Rectal smooth muscle tissue (tissue), 1 donor: Measurements from ENCODE around the gene ALDH1B1.

Experiments
- H3K27ac ChIP-seq: one replicate; pipeline ENCODE4 v1.7.0; 2013; ENCODE audit warnings: low read depth, low read length, inconsistent platforms
- H3K27me3 ChIP-seq: one replicate; pipeline ENCODE4 v1.7.0; 2013; ENCODE audit warnings: low read length; ENCODE audit not compliant: control insufficient read depth, insufficient read depth
- H3K36me3 ChIP-seq: one replicate; pipeline ENCODE4 v1.7.0; 2013; ENCODE audit warnings: low read length; ENCODE audit not compliant: control insufficient read depth, insufficient read depth
- H3K4me1 ChIP-seq: one replicate; pipeline ENCODE4 v1.7.0; 2013; ENCODE audit warnings: low read length; ENCODE audit not compliant: control insufficient read depth, insufficient read depth
- H3K4me3 ChIP-seq: one replicate; pipeline ENCODE4 v1.7.0; 2013; ENCODE audit warnings: low read length
- H3K9ac ChIP-seq: one replicate; pipeline ENCODE4 v1.7.0; 2013; ENCODE audit warnings: low read length

ALDH1B1 gene

DNA sequence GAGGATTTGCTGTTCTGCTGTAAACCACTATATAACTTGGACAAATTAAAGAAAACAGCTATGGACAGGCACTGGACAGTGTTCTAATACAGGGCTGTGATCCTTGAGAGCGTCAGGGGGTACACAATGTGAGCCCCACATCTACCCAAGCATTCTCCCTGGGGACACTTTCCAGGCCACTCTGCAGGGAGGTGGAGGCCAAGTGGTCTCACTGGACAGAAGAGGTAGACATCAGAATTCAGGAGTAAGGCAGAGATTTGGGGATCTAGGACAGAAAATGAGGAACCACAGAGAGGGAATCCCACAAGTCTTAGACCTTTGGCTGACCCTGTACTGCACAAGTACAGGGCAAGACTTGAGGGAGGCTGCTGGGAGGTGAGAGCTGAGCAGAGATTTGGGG is 35.6 kb downstream of the ALDH1B1 start:
- no peaks in the 10 kb centered on the region for H3K36me3 ChIP-seq
- no peak overlapping the region for H3K4me3 ChIP-seq
- H3K27me3 ChIP-seq, result peaks cover 11% of the 10 kb centered on the region
- H3K9ac ChIP-seq, result no peak overlapping the region
- H3K4me1 ChIP-seq, result no peaks in the 10 kb centered on the region
- no peak overlapping the region for H3K27ac ChIP-seq

DNA sequence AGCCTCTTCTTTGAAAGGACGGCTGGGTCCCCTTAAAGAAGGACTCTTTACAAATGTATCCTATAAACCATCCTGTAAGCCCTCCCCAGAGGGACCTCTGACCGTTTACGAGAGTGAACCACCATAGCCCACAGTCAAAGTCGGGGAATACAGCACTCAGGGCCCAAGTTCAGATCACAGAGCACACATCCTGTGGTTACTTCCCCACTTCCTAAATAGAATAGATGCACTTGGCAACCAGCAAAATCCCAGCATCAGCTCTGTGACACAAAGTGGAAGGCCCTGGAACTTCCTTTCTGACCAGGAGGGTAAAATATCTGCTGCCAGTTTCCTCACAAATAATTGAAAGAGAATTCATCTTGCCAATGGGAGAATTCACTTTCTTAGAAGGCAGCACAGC is 38.6 kb downstream of the ALDH1B1 start:
- no peaks in the 10 kb centered on the region for H3K36me3 ChIP-seq
- H3K4me3 ChIP-seq, result no peak overlapping the region
- H3K9ac ChIP-seq, result no peak overlapping the region
- H3K27me3 ChIP-seq, result no peaks in the 10 kb centered on the region
- no peak overlapping the region for H3K27ac ChIP-seq
- no peaks in the 10 kb centered on the region for H3K4me1 ChIP-seq

DNA sequence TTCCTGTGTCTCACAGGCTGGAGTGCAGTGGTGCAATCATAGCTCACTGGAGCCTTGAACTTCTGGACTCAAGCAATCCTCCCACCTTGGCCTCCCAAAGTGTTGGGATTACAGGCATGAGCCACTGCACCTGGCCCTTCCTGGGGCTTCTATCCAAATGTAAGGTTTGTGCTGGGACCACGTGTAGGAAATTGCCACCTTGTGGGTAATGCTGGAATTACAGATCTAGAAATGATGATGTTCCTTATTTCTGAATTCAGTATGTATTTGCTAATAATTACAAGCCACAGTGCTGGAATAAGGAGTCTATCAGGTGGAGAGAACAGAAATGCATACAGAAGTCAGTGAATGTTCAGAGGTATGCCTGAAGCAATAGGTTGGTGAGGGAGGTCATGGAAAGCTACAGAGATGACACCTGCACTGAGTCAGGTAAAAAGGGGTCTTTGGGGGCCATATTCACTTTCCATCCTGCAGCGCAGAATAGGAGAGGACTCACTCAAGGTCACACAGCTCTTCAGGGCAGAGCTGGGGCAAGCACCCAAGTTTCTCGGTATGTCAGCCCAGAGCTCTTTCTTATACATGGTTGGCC is 40.5 kb downstream of the ALDH1B1 start:
- Histone ChIP-seq H3K4me1 (no peaks in the 10 kb centered on the region), H3K9ac (no peak overlapping the region), H3K27me3 (no peaks in the 10 kb centered on the region), H3K36me3 (no peaks in the 10 kb centered on the region), H3K27ac (no peak overlapping the region), H3K4me3 (no peak overlapping the region)

DNA sequence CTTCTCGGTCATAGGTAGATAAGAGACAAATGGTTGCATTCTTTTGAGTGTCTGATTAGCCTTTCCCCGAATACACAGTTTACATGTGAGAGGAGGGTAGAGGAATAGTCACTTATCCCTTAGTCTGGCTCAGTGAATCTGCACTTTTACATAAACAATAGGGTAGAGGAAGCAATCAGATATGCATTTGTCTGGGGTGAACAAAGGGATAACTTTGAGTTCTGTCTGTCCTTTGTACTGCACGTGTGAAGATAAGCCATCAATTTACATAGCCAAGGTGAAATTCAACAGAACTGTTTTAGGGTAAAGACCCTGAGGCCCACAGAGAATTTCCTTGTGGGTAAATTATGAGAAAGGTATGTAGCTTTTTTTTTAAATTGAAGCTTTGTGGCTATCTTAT is 41.9 kb downstream of the ALDH1B1 start:
- no peak overlapping the region for H3K27ac ChIP-seq
- no peaks in the 10 kb centered on the region for H3K4me1 ChIP-seq
- H3K36me3 ChIP-seq, result no peaks in the 10 kb centered on the region
- H3K9ac ChIP-seq, result no peak overlapping the region
- H3K4me3 ChIP-seq, result no peak overlapping the region
- no peaks in the 10 kb centered on the region for H3K27me3 ChIP-seq

DNA sequence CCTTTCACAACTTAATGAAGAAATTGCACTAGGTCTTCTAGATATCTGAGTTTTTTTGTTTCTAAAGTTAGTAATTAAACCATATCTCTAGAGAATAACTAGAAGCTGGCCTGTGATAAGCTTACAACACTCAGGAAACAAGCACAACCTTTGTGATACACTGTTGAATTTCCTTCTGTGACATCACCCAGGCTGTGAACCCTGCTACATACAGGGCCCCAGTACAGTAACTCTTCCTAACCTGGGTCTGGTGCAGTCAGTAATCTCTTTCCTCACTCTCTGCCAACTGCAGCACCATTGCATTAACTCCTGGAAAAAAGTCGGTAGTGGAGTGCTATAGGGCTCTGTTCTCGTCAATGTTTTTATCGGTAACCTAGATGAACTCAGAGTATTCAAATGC is 42.4 kb downstream of the ALDH1B1 start:
- Histone ChIP-seq H3K4me3 (no peak overlapping the region), H3K27ac (no peak overlapping the region), H3K4me1 (no peaks in the 10 kb centered on the region), H3K27me3 (no peaks in the 10 kb centered on the region), H3K36me3 (no peaks in the 10 kb centered on the region), H3K9ac (no peak overlapping the region)

DNA sequence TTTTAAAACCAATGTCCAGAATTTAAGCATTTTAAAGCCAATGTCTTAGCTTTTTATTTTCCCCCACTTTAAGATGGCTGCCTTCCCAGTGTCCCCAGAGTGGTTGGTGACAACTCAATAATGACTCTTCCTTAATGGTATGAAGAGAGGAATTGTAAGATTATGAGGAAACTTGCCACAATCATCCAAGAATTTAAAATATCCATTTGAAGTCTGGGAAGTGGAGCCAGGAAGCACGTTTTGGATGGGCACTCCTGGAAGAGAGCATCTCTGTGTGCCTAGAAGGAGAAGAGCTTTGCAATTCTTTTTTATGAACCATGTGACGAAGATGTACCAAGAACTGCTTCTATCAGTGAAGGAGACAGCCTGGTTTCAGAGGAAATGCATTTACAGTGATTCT is 43.0 kb downstream of the ALDH1B1 start:
- Histone ChIP-seq H3K4me1 (no peaks in the 10 kb centered on the region), H3K27me3 (no peaks in the 10 kb centered on the region), H3K27ac (no peak overlapping the region), H3K9ac (no peak overlapping the region), H3K4me3 (no peak overlapping the region), H3K36me3 (no peaks in the 10 kb centered on the region)

DNA sequence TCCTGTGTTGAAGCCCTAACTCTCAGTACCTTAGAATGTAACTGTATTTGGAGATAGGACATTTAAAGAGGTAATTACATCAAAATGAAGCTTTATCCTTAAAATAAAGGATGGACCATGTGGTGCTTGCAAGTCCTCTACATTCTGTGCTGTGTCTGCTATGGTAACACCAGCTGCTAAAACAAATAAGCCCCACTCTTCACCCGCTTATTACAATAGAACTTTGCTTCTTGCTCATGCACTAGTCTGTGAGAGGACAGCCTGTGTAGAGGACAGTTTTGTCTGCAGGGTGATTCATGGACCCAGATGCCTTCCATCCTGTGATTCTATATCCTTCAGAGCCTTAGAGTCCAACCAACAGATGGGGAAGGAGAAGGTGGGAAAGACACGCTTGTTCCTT is 44.2 kb downstream of the ALDH1B1 start:
- no peaks in the 10 kb centered on the region for H3K4me1 ChIP-seq
- H3K27ac ChIP-seq, result no peak overlapping the region
- H3K9ac ChIP-seq, result no peak overlapping the region
- no peaks in the 10 kb centered on the region for H3K27me3 ChIP-seq
- no peak overlapping the region for H3K4me3 ChIP-seq
- no peaks in the 10 kb centered on the region for H3K36me3 ChIP-seq

DNA sequence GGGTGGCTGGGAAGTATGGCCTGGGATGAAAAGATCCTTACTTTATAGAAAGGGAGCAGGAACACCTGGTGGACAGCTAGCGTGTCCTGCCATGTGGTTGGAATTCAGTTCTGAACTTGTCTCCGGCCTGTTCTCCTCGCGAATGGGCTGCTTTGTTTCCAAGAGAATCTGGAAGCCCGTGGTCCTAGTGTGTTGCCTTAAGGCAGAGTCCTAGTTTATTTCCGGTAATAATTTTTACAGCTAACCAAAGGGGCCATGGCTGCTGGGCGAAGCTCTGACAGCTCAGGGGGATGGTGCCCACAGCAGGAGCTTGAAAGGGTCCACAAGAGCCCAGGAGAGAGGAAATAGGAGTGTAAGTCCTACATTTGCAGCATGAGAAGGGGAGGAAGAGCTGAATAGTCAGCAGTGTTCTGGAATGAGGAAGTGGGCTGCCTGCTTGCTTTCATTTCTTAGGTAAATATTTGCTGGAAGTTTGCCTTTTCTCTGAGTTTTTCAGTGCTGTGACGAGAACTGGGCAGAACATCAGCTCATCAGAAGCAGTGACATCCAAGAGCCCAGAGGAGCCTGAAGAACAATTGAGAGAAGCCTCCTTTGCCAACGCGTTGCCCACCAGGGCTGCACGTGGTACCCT is 44.8 kb downstream of the ALDH1B1 start:
- no peaks in the 10 kb centered on the region for H3K27me3 ChIP-seq
- no peak overlapping the region for H3K4me3 ChIP-seq
- no peaks in the 10 kb centered on the region for H3K36me3 ChIP-seq
- no peaks in the 10 kb centered on the region for H3K4me1 ChIP-seq
- H3K9ac ChIP-seq, result no peak overlapping the region
- H3K27ac ChIP-seq, result no peak overlapping the region

DNA sequence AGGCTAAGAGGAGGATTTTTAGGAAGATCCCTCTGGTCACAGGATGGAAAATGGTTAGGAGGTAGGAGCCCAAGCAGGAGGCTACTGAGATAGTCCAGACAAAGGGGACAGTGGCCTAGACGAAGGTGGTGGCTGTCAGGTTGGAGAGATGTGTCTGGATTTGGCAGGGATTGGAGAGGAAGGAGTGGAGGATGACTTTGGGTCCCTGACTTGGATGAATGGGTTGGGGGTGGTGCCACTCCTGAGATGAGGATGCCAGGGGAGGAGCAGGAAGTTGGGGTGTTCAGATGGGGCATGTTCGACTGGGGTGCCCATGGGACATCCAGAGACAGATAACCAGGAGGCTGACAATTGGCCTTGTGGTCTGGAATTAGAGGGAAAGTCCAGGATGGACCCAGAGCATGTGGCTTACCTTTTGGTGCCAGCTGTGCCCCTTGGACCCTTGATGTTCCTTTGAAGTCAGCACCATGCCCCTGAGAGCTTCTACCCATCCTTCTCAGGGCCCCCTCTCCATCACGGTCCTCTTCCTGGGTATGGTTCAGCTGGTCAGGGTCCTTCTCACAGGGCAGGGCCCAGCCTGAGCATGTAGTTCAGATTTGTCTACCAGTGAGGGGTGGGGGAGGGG is 46.9 kb downstream of the ALDH1B1 start:
- no peak overlapping the region for H3K4me3 ChIP-seq
- H3K36me3 ChIP-seq, result no peaks in the 10 kb centered on the region
- H3K27me3 ChIP-seq, result no peaks in the 10 kb centered on the region
- no peak overlapping the region for H3K27ac ChIP-seq
- no peak overlapping the region for H3K9ac ChIP-seq
- no peaks in the 10 kb centered on the region for H3K4me1 ChIP-seq

DNA sequence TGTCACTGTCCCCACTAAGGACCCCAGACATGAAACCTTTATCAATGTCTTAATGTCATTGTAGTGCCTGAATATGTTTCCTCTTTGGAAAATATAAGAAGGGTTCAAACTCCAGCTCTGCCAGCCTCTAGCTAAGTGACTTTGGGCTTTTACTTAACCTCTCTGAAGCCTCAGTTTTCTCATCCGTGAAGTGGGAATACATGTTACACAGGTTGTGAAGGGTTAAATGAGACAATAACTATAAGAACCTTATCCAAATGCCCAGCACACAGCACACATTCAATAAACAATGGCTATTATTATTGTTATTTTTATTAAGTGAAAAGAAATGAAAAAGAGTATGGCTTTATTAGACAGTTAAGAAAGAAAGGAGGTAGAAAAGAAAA is 47.4 kb downstream of the ALDH1B1 start:
- H3K27me3 ChIP-seq, result no peaks in the 10 kb centered on the region
- H3K4me3 ChIP-seq, result no peak overlapping the region
- H3K36me3 ChIP-seq, result no peaks in the 10 kb centered on the region
- no peak overlapping the region for H3K27ac ChIP-seq
- H3K9ac ChIP-seq, result no peak overlapping the region
- H3K4me1 ChIP-seq, result no peaks in the 10 kb centered on the region

DNA sequence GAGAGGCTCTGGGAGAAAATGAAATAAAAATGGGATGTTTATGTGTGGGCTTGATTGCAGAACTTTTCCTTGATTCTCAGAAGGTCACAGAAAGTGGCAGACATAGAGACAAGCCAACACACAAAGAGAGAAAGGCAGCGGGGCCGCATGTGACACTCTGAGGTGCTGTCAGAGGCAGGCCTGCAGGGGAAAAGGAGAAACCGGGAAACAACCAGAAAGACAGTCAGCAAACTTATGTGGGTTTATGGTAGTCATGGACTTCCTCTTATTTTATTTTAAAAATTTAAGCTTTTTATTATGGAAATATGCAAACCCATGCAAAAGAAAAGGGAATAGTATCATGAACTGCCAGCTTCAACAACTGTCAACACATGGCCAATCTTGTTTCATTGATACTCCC is 48.0 kb downstream of the ALDH1B1 start:
- Histone ChIP-seq H3K27ac (no peak overlapping the region), H3K36me3 (no peaks in the 10 kb centered on the region), H3K4me3 (no peak overlapping the region), H3K9ac (no peak overlapping the region), H3K4me1 (no peaks in the 10 kb centered on the region), H3K27me3 (no peaks in the 10 kb centered on the region)

DNA sequence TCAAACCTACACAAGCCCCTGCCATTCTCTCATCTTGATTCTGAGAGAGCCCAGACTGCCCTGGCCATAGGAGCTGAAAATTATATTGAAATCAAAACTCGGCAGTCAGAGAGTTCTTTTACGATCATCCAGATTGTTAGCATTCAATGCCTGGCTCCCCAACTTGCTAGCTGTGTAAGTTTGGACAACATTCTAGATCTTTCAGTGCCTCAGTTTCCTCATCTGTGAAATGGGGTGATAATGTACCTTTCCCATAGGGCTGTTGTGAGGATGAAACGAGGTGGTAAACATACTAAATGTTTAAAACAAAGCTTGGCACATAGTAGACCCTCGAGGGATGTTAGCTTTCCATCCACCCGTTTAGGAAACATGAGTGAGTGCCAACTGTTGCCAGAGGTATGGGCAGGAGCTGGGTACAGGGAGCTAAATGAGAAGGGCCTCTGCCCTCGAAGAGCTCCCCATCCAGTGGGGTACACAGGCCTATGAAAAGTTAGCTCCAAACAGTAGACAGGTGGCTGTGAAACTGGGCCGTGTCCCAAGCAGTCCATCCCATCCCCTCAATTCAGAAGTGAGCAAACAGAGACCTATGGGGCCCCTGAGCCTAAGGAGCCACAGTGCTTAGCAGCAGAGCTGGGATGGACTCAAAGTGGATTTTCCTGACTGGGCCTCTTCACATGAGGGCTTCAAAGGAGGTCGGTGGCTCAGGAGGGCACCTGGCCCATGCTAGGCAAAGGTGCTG is 49.0 kb downstream of the ALDH1B1 start:
- no peaks in the 10 kb centered on the region for H3K4me1 ChIP-seq
- H3K27ac ChIP-seq, result no peak overlapping the region
- no peaks in the 10 kb centered on the region for H3K36me3 ChIP-seq
- no peak overlapping the region for H3K4me3 ChIP-seq
- no peak overlapping the region for H3K9ac ChIP-seq
- no peaks in the 10 kb centered on the region for H3K27me3 ChIP-seq
